GM23338 (cell line): ENCODE measurements around the gene COL18A1. TPM values are rescaled to one million over a fixed set of nuclear protein-coding genes. Genes with fewer than 3 reads are reported as not detected.

ENCODE experiments used
- ATAC-seq: fragments of 200-7000 bp; cut with Tn5 transposase; 3 replicates; pipeline ENCODE4 v1.9.1; 2020
- DNase-seq: peaks from one replicate; pipeline ENCODE4 v3.0.0-alpha.2; 2015; ENCODE audit warnings: low spot score
- H2AFZ ChIP-seq: fragments of 200-600 bp; sonication (generic); 2 replicates; pipeline ENCODE4 v1.8.0; 2016; ENCODE audit warnings: antibody characterized with exemption, mild to moderate bottlenecking, moderate library complexity
- H3F3A ChIP-seq: fragments of 200-600 bp; sonication (generic); replicated peaks from 2 replicates; pipeline ENCODE4 v1.8.0; 2017; ENCODE audit warnings: antibody characterized with exemption, mixed run types, low read depth
- H3K27ac ChIP-seq: fragments of 200-600 bp; sonication (generic); 2 replicates; pipeline ENCODE4 v1.6.1; 2016; ENCODE audit warnings: low read depth
- H3K27me3 ChIP-seq: fragments of 200-600 bp; sonication (generic); 2 replicates; pipeline ENCODE4 v1.8.0; 2016; ENCODE audit warnings: mild to moderate bottlenecking, mixed run types, moderate library complexity; ENCODE audit not compliant: insufficient read depth
- H3K36me3 ChIP-seq: fragments of 200-600 bp; sonication (generic); 2 replicates; pipeline ENCODE4 v1.8.0; 2016; ENCODE audit warnings: mild to moderate bottlenecking; ENCODE audit not compliant: insufficient read depth
- H3K4me1 ChIP-seq: fragments of 200-600 bp; sonication (generic); 2 replicates; pipeline ENCODE4 v1.8.0; 2016; ENCODE audit warnings: mild to moderate bottlenecking, moderate library complexity; ENCODE audit not compliant: insufficient read depth
- H3K4me2 ChIP-seq: fragments of 200-600 bp; sonication (generic); 2 replicates; pipeline ENCODE4 v1.7.1; 2017; ENCODE audit warnings: mixed run types
- H3K4me3 ChIP-seq: fragments of 200-600 bp; sonication (generic); 2 replicates; pipeline ENCODE4 v1.6.1; 2016; ENCODE audit warnings: mixed run types
- H3K79me2 ChIP-seq: fragments of 200-600 bp; sonication (generic); replicated peaks from 2 replicates; pipeline ENCODE4 v1.8.0; 2017; ENCODE audit warnings: mild to moderate bottlenecking; ENCODE audit not compliant: insufficient read depth
- H3K9me2 ChIP-seq: fragments of 200-600 bp; sonication (generic); 2 replicates; pipeline ENCODE4 v1.8.0; 2017; ENCODE audit not compliant: insufficient read depth
- H4K20me1 ChIP-seq: fragments of 200-600 bp; sonication (generic); replicated peaks from 2 replicates; pipeline ENCODE4 v1.8.0; 2017; ENCODE audit warnings: mild to moderate bottlenecking; ENCODE audit not compliant: insufficient read depth
- H3K27ac Mint-ChIP-seq: 2 replicates; pipeline ENCODE4 v1.8.0; 2020; ENCODE audit warnings: inconsistent platforms, mild to moderate bottlenecking, moderate library complexity, mixed read lengths
- H3K27me3 Mint-ChIP-seq: 3 replicates; pipeline ENCODE4 v1.8.0; 2022; ENCODE audit warnings: low read depth, mild to moderate bottlenecking, moderate library complexity, mixed read lengths, inconsistent platforms; ENCODE audit not compliant: insufficient read depth, poor library complexity
- H3K36me3 Mint-ChIP-seq: 3 replicates; pipeline ENCODE4 v1.8.0; 2021; ENCODE audit warnings: low read depth, mild to moderate bottlenecking, inconsistent platforms, moderate library complexity, mixed read lengths
- H3K4me1 Mint-ChIP-seq: 3 replicates; pipeline ENCODE4 v1.8.0; 2020; ENCODE audit warnings: mild to moderate bottlenecking, inconsistent platforms, mixed read lengths
- H3K4me3 Mint-ChIP-seq: 3 replicates; pipeline ENCODE4 v1.8.0; 2021; ENCODE audit warnings: moderate library complexity, mild to moderate bottlenecking, inconsistent platforms, mixed read lengths
- H3K9me3 Mint-ChIP-seq: 3 replicates; pipeline ENCODE4 v1.8.0; 2020; ENCODE audit warnings: moderate library complexity, mild to moderate bottlenecking, inconsistent platforms, mixed read lengths
- EZH2 ChIP-seq: fragments of 200-600 bp; sonication (generic); IDR thresholded peaks from one replicate; pipeline ENCODE4 v1.8.0; 2017; ENCODE audit warnings: antibody characterized with exemption, mild to moderate bottlenecking, low read depth; ENCODE audit not compliant: unreplicated experiment
- NANOG ChIP-seq: IDR thresholded peaks from 2 replicates; pipeline ENCODE4 v1.6.1; 2016; ENCODE audit warnings: antibody characterized with exemption, borderline replicate concordance
- POLR2AphosphoS5 ChIP-seq: IDR thresholded peaks from 2 replicates; pipeline ENCODE4 v1.6.1; 2016; ENCODE audit warnings: antibody characterized with exemption, low read depth
- STAT1 ChIP-seq: IDR thresholded peaks from one replicate; pipeline ENCODE4 v1.6.1; 2016; ENCODE audit warnings: antibody characterized with exemption; ENCODE audit not compliant: unreplicated experiment
- ZNF462 ChIP-seq: fragments of 250-450 bp; sonication (Bioruptor Pico); IDR thresholded peaks from 2 replicates; pipeline ENCODE4 v1.5.0; 2020; ENCODE audit warnings: mild to moderate bottlenecking, moderate library complexity
- polyA plus RNA-seq: library from polyadenylated mRNA; unstranded; fragments of >200 nt; fragmentation: Nextera tagmentation; extraction: Ambion mirVana; gene quantifications from 2 replicates; pipeline ENCODE4 v1.2.1, GENCODE V29; 2016
- total RNA-seq: library from RNA; depleted of rRNA; stranded (reverse); fragments of >200 nt; shearing (Covaris generic); gene quantifications from 2 replicates; pipeline ENCODE4 v1.2.3, GENCODE V29; 2014
- TF ChIP-seq, protein P1 (sequence below), 2 experiments: fragments of 200-600 bp in 1 of 2; sonication (generic) in 1 of 2; conservative IDR thresholded peaks; 2 replicates each; pipeline versions ENCODE4 v1.5.1 to v1.6.1; 2016 to 2017; ENCODE audit warnings: antibody characterized with exemption in 2 of 2, low read depth in 2 of 2, mild to moderate bottlenecking in 2 of 2, moderate library complexity in 1 of 2

The COL18A1 gene
- total and polyA plus RNA-seq, 2 experiments from 2014 or later = 38.4 to 430 TPM

GRCh38 chr21:45460011-45460565 is 55.1 kb downstream of the COL18A1 start (continued):
- TF ChIP-seq, protein P1, sequence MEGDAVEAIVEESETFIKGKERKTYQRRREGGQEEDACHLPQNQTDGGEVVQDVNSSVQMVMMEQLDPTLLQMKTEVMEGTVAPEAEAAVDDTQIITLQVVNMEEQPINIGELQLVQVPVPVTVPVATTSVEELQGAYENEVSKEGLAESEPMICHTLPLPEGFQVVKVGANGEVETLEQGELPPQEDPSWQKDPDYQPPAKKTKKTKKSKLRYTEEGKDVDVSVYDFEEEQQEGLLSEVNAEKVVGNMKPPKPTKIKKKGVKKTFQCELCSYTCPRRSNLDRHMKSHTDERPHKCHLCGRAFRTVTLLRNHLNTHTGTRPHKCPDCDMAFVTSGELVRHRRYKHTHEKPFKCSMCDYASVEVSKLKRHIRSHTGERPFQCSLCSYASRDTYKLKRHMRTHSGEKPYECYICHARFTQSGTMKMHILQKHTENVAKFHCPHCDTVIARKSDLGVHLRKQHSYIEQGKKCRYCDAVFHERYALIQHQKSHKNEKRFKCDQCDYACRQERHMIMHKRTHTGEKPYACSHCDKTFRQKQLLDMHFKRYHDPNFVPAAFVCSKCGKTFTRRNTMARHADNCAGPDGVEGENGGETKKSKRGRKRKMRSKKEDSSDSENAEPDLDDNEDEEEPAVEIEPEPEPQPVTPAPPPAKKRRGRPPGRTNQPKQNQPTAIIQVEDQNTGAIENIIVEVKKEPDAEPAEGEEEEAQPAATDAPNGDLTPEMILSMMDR (conservative IDR thresholded peaks at IDR 0.05; ENCODE audit: low read depth in 2 of 2) = no peak
- no peak for TF ChIP-seq ZNF462 (CRISPR knock-in tag)

DNA sequence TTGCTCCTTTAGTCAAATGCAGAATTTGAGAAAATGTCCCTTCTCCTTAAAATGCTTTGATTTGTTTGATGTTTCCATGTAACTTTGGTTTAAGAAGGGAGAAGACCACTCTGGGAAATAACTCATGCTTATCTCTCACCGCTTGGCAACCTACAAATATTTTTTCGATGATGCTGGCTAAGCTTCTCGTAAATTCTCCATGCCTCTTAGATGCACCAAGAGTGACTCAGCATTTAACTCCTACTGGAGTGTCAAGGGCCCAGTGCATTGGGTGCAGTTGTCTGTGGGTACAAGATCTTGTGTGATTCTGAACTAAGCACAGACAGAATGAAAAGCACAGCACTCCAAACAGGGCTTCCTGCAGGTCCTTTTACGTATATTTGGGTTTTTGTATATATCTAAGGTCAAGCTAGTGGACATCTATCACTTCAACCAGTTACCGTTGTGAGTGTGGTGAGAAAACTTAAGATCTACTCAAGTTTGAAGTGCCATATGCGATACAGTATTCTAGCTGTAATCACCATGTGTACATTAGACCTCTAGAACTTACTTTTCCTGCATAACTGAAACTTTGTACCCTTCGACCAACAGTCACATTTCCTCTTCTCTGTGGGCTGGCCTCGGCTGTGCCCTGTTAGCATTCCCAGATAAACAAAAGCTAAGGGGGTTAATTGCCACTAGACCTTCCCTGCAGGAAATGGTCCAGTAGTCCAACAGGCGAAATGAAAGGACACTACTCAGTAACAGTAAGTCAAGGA is 55.8 kb downstream of the COL18A1 start:
- peaks cover 10% of the 10 kb centered on the region; the same call in 1 of the 3 replicates for H3K4me1 Mint-ChIP-seq
- no peak for ATAC-seq
- Histone ChIP-seq H3F3A (no peaks in the 10 kb centered on the region), H3K4me1 (peaks cover 7% of the 10 kb centered on the region; the same call in 1 of the 2 replicates), H2AFZ (no peak overlapping the region), H3K9me2 (no peaks in the 10 kb centered on the region), H3K4me3 (no peak overlapping the region), H3K36me3 (no peaks in the 10 kb centered on the region; the same call in 1 of the 2 replicates), H4K20me1 (peaks cover 8% of the 10 kb centered on the region), H3K27ac (0 out of 2 replicates have a peak overlapping the region, but pooled peaks have one; percentile 63), H3K27me3 (no peaks in the 10 kb centered on the region), H3K79me2 (peaks cover 73% of the 10 kb centered on the region), H3K4me2 (no peak overlapping the region)
- no peak for DNase-seq
- no peak for TF ChIP-seq NANOG
- TF ChIP-seq EZH2 = no peak
- TF ChIP-seq POLR2AphosphoS5 = no peak
- no peak for TF ChIP-seq STAT1
- peaks cover 48% of the 10 kb centered on the region for H3K36me3 Mint-ChIP-seq
- H3K9me3 Mint-ChIP-seq = peaks cover 8% of the 10 kb centered on the region
- peaks cover 16% of the 10 kb centered on the region for H3K27me3 Mint-ChIP-seq
- no peak overlapping the region; the same call in 2 of the 3 replicates for H3K4me3 Mint-ChIP-seq
- no peak overlapping the region; the same call in 1 of the 2 replicates for H3K27ac Mint-ChIP-seq
